IMR-90 (cell line): ENCODE measurements around the gene ZNF316. TPM values are rescaled to one million over a fixed set of nuclear protein-coding genes. Genes with fewer than 3 reads are reported as not detected.

ENCODE experiments used
- ATAC-seq: fragments of 200-7000 bp; cut with Tn5 transposase; 2 replicates; pipeline ENCODE4 v1.9.1; 2020; ENCODE audit warnings: low read depth, mild to moderate bottlenecking, moderate library complexity
- BruUV-seq: library from RNA; stranded (reverse); fragments of 400-500 nt; replicated peaks from 2 replicates; lab custom pipeline; 2021; lab: Mats Ljungman, UMichigan
- CTCF ChIA-PET: fragments of 300-600 bp; formaldehyde crosslinking; extraction: SDS; loops from one replicate; lab custom pipeline; 2021; ENCODE audit warnings: antibody characterized with exemption; lab: Yijun Ruan, JAX
- POLR2A ChIA-PET: fragments of 300-600 bp; sonication (Branson Sonifier 250); formaldehyde crosslinking; loops from one replicate; lab custom pipeline; 2022; ENCODE audit warnings: antibody characterized with exemption; ENCODE audit not compliant: unreplicated experiment; lab: Charles Lee
- DNase-seq: peaks from one replicate; pipeline ENCODE4 v3.0.0; 2013
- H2AFZ ChIP-seq: replicated peaks from 2 replicates; pipeline ENCODE3; 2013; ENCODE audit warnings: low read length, mild to moderate bottlenecking; ENCODE audit not compliant: poor library complexity
- H2AK5ac ChIP-seq: 2 replicates; pipeline ENCODE4 v1.6.1; 2013; ENCODE audit warnings: low read depth, low read length, inconsistent platforms
- H2AK9ac ChIP-seq: replicated peaks from 2 replicates; pipeline ENCODE3; 2013; ENCODE audit warnings: mild to moderate bottlenecking, low read depth, low read length, moderate library complexity; ENCODE audit not compliant: poor library complexity
- H2BK120ac ChIP-seq: 2 replicates; pipeline ENCODE4 v1.6.1; 2013; ENCODE audit warnings: low read depth, low read length, inconsistent platforms
- H2BK15ac ChIP-seq: 3 replicates; pipeline ENCODE4 v1.6.1; 2013; ENCODE audit warnings: low read depth, low read length, inconsistent platforms
- H2BK20ac ChIP-seq: 2 replicates; pipeline ENCODE4 v1.6.1; 2013; ENCODE audit warnings: low read depth, mild to moderate bottlenecking, inconsistent platforms, low read length, moderate library complexity
- H2BK5ac ChIP-seq: 2 replicates; pipeline ENCODE4 v1.6.1; 2013; ENCODE audit warnings: mild to moderate bottlenecking, low read depth, low read length, inconsistent platforms; ENCODE audit not compliant: poor library complexity, severe bottlenecking
- H3K14ac ChIP-seq: replicated peaks from 2 replicates; pipeline ENCODE4 v1.6.1; 2013; ENCODE audit warnings: low read depth, low read length, inconsistent platforms
- H3K18ac ChIP-seq: 2 replicates; pipeline ENCODE4 v1.6.1; 2013; ENCODE audit warnings: low read depth, low read length, control low read depth
- H3K23ac ChIP-seq: 2 replicates; pipeline ENCODE4 v1.6.1; 2013; ENCODE audit warnings: low read depth, low read length, inconsistent platforms
- H3K27ac ChIP-seq: 2 replicates; pipeline ENCODE4 v1.5.1; 2013; ENCODE audit warnings: mild to moderate bottlenecking, control low read depth, low read length; ENCODE audit not compliant: insufficient read depth
- H3K27me3 ChIP-seq: 2 replicates; pipeline ENCODE4 v1.6.1; 2013; ENCODE audit warnings: low read length; ENCODE audit not compliant: control insufficient read depth, insufficient read depth
- H3K36me3 ChIP-seq: 2 replicates; pipeline ENCODE4 v1.6.1; 2013; ENCODE audit warnings: low read length, mixed read lengths; ENCODE audit not compliant: control insufficient read depth, insufficient read depth
- H3K4ac ChIP-seq: 2 replicates; pipeline ENCODE4 v1.6.1; 2013; ENCODE audit warnings: low read depth, low read length, inconsistent platforms
- H3K4me1 ChIP-seq: 2 replicates; pipeline ENCODE4 v1.6.1; 2013; ENCODE audit warnings: low read length, mixed read lengths; ENCODE audit not compliant: control insufficient read depth, insufficient read depth
- H3K4me2 ChIP-seq: 2 replicates; pipeline ENCODE4 v1.6.1; 2013; ENCODE audit warnings: low read depth, mild to moderate bottlenecking, control low read depth, low read length, moderate library complexity
- H3K4me3 ChIP-seq: 2 replicates; pipeline ENCODE4 v1.5.1; 2013; ENCODE audit warnings: low read depth, mild to moderate bottlenecking, control low read depth, low read length, moderate library complexity; ENCODE audit not compliant: insufficient read depth
- H3K56ac ChIP-seq: 2 replicates; pipeline ENCODE4 v1.6.1; 2013; ENCODE audit warnings: low read length, inconsistent platforms; ENCODE audit not compliant: insufficient read depth; ENCODE audit errors: extremely low read depth
- H3K79me1 ChIP-seq, 2 experiments: 2 replicates each; pipeline ENCODE4 v1.6.1; 2013; ENCODE audit warnings: low read length in 2 of 2, inconsistent platforms in 1 of 2, low read depth in 1 of 2
- H3K9ac ChIP-seq: 2 replicates; pipeline ENCODE4 v1.6.1; 2013; ENCODE audit warnings: low read depth, low read length, control low read depth
- H3K9me1 ChIP-seq: 2 replicates; pipeline ENCODE4 v1.6.1; 2013; ENCODE audit warnings: low read length, inconsistent platforms; ENCODE audit not compliant: insufficient read depth
- H3K9me3 ChIP-seq: 2 replicates; pipeline ENCODE4 v1.6.1; 2013; ENCODE audit warnings: low read length; ENCODE audit not compliant: control insufficient read depth, insufficient read depth
- H4K20me1 ChIP-seq: 2 replicates; pipeline ENCODE4 v1.6.1; 2013; ENCODE audit warnings: low read length, inconsistent platforms; ENCODE audit not compliant: insufficient read depth
- H4K5ac ChIP-seq: 2 replicates; pipeline ENCODE4 v1.6.1; 2013; ENCODE audit warnings: mild to moderate bottlenecking, low read depth, low read length, control low read depth
- H4K8ac ChIP-seq, 2 experiments: 2 replicates each; pipeline ENCODE4 v1.6.1; 2013; ENCODE audit warnings: low read depth in 2 of 2, low read length in 2 of 2, control low read depth in 1 of 2, inconsistent platforms in 1 of 2
- H4K91ac ChIP-seq: 2 replicates; pipeline ENCODE4 v1.6.1; 2013; ENCODE audit warnings: low read depth, low read length, inconsistent platforms; ENCODE audit not compliant: insufficient read depth
- BHLHE40 ChIP-seq: fragments of 150-350 bp; IDR thresholded peaks from 2 replicates; pipeline ENCODE4 v1.6.1; 2016; ENCODE audit warnings: mild to moderate bottlenecking, low read depth, low read length
- CEBPB ChIP-seq: IDR thresholded peaks from 2 replicates; pipeline ENCODE4 v1.6.1; 2012; ENCODE audit warnings: low read depth, low read length, improper control_type of control experiment
- CHD1 ChIP-seq: IDR thresholded peaks from 2 replicates; pipeline ENCODE4 v1.6.1; 2012; ENCODE audit warnings: low read depth, low read length, improper control_type of control experiment
- FOS ChIP-seq: fragments of 150-350 bp; IDR thresholded peaks from 2 replicates; pipeline ENCODE4 v1.6.1; 2016; ENCODE audit warnings: low read depth, low read length
- MAFK ChIP-seq: IDR thresholded peaks from 2 replicates; pipeline ENCODE4 v1.6.1; 2012; ENCODE audit warnings: low read depth, low read length, improper control_type of control experiment
- MAZ ChIP-seq: IDR thresholded peaks from 2 replicates; pipeline ENCODE4 v1.6.1; 2012; ENCODE audit warnings: low read depth, mild to moderate bottlenecking, low read length, improper control_type of control experiment, moderate library complexity, borderline replicate concordance
- MXI1 ChIP-seq: IDR thresholded peaks from 2 replicates; pipeline ENCODE4 v1.6.1; 2012; ENCODE audit warnings: low read depth, mild to moderate bottlenecking, low read length, moderate library complexity, borderline replicate concordance
- NFE2L2 ChIP-seq: fragments of 150-350 bp; IDR thresholded peaks from 2 replicates; pipeline ENCODE4 v1.6.1; 2016; ENCODE audit warnings: low read depth, mild to moderate bottlenecking, low read length
- POLR2A ChIP-seq: IDR thresholded peaks from 2 replicates; pipeline ENCODE4 v1.6.1; 2012; ENCODE audit warnings: mild to moderate bottlenecking, low read depth, low read length
- RAD21 ChIP-seq: IDR thresholded peaks from 2 replicates; pipeline ENCODE4 v1.6.1; 2012; ENCODE audit warnings: low read length, improper control_type of control experiment
- RCOR1 ChIP-seq: IDR thresholded peaks from 2 replicates; pipeline ENCODE4 v1.6.1; 2012; ENCODE audit warnings: mild to moderate bottlenecking, low read length, improper control_type of control experiment; ENCODE audit not compliant: insufficient replicate concordance
- RFX5 ChIP-seq: IDR thresholded peaks from 2 replicates; pipeline ENCODE4 v1.8.0; 2012; ENCODE audit warnings: low read depth, mild to moderate bottlenecking, low read length, moderate library complexity
- SMC3 ChIP-seq: fragments of 150-350 bp; IDR thresholded peaks from 2 replicates; pipeline ENCODE4 v1.6.1; 2016; ENCODE audit warnings: low read depth, mild to moderate bottlenecking, antibody characterized with exemption, low read length, moderate library complexity
- WGBS, 2 experiments: methylation state at CpG; one replicate each; pipeline versions ENCODE4 v1.1.5 to v1.1.7; 2013; ENCODE audit warnings: missing lambda C conversion rate in 2 of 2; ENCODE audit not compliant: insufficient read length in 1 of 2; ENCODE audit errors: extremely low coverage in 2 of 2; 5-methylcytosine and 5-hydroxymethylcytosine counted together
- dilution Hi-C: fragments of 300-500 bp; cut with HindIII; formaldehyde crosslinking; loops from one replicate; pipeline ENCODE4 v1.14.3; 2018; ENCODE audit warnings: low sequenced_read_pairs; ENCODE audit not compliant: unreplicated experiment
- in situ Hi-C: fragments of 300-500 bp; cut with MboI; formaldehyde crosslinking; loops from 3 replicates; pipeline ENCODE4 v1.14.3; 2019; ENCODE audit warnings: low sequenced_read_pairs, inconsistent platforms, mixed read lengths
- intact Hi-C: fragments of 100-400 bp; cut with micrococcal nuclease; formaldehyde crosslinking; loops from 2 replicates; pipeline ENCODE4 v1.10.0; 2022
- polyA plus RNA-seq, 3 experiments: library from polyadenylated mRNA; depleted of rRNA; stranded (reverse); fragments of >200 nt; gene quantifications; 2 replicates each; pipeline ENCODE4 v1.2.3, GENCODE V29; 2012; ENCODE audit warnings: low replicate concordance in 1 of 3
- total RNA-seq: library from RNA; depleted of rRNA; stranded (reverse); fragments of >200 nt; gene quantifications from 2 replicates; pipeline ENCODE4 v1.2.3, GENCODE V29; 2012
- TF ChIP-seq, protein P1 (sequence below): conservative IDR thresholded peaks from 2 replicates; pipeline ENCODE4 v1.5.1; 2012; ENCODE audit warnings: mild to moderate bottlenecking, low read depth, low read length, improper control_type of control experiment
- TF ChIP-seq, protein P2 (sequence below): fragments of 150-350 bp; IDR thresholded peaks from 2 replicates; pipeline ENCODE4 v1.6.1; 2016; ENCODE audit warnings: low read depth, mild to moderate bottlenecking, low read length, moderate library complexity, borderline replicate concordance
- TF ChIP-seq, protein P3 (sequence below): fragments of 150-350 bp; IDR thresholded peaks from 2 replicates; pipeline ENCODE4 v1.6.1; 2017; ENCODE audit warnings: mild to moderate bottlenecking, antibody characterized with exemption, low read length, low read depth

Gene ZNF316
- total and polyA plus RNA-seq, 2 of the 4 experiments (the other 2 are of a cell fraction): 3.2 to 7.2 TPM

DNA sequence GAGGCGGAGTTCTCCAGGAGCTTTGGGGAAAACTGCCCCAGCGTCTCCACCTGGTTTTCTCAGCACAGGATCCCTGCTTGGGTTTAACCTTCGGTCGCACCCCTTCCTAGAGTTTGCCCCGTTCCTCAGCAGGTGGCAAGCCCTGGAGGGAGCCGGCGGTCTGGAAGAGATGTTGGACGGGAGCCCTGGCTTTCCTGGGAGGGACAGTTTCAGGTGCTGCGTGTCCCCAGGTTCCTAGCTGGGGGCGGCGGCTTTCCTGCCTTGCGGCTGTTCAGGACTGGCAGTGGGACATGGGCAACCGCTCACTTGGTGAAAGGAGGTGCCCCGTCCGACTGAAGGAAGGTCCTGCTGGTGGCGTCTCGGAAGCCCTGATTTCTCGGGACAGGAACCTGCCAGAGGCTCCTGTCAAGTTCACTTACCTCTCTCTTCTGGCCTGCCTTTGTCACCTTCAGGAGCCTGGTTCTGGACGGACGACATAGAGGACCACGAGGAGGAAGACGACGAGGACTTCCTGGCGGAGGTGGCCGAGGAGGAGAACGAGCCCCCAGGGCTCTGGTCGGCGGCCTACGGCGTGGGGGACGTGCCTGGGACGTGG is 14.8 kb downstream of the ZNF316 start:
- Histone ChIP-seq H4K91ac (no peak overlapping the region), H2BK5ac (no peak overlapping the region), H3K18ac (no peak overlapping the region), H3K9me1 (no peaks in the 10 kb centered on the region), H3K4ac (no peak overlapping the region), H4K20me1 (peaks cover 4% of the 10 kb centered on the region; the same call in 1 of the 2 replicates), H3K9ac (no peak overlapping the region), H3K36me3 (peaks cover 86% of the 10 kb centered on the region), H3K4me1 (no peaks in the 10 kb centered on the region), H3K56ac (no peak overlapping the region), H2BK120ac (no peak overlapping the region), H2BK20ac (no peak overlapping the region), H3K4me2 (no peak overlapping the region), H3K79me1 (peaks cover 0 to 17% of the 10 kb centered on the region in 2 experiments; a peak in 1 of 4 replicates), H3K23ac (no peak overlapping the region), H3K14ac (no peak overlapping the region), H2AK5ac (no peak overlapping the region), H2BK15ac (no peak overlapping the region), H3K4me3 (no peak overlapping the region), H2AFZ (no peak overlapping the region), H4K5ac (no peak overlapping the region), H3K27me3 (no peaks in the 10 kb centered on the region), H3K9me3 (peaks cover 40% of the 10 kb centered on the region), H3K27ac (no peak overlapping the region), H4K8ac (no peak overlapping the region), H2AK9ac (no peak overlapping the region)
- in situ Hi-C loops (no loop called here), intact Hi-C loops (no loop called here), dilution Hi-C loops (no loop called here)
- ATAC-seq (no peak), DNase-seq (no peak)
- no TSS peak for BruUV-seq
- ChIA-PET POLR2A (no interaction called here), CTCF (no interaction called here)
- WGBS, 2 experiments: 99% methylated on average over 19 of the region's 32 CpGs; no CpG with 5 or more reads in 1 of the 2 experiments
- TF ChIP-seq NFE2L2 (no peak), POLR2A (no peak), RFX5 (no peak), RAD21 (no peak), MAFK (no peak), MXI1 (no peak), BHLHE40 (no peak), SMC3 (no peak), MAZ (no peak), RCOR1 (no peak), CEBPB (no peak), CHD1 (no peak), FOS (no peak)
- TF ChIP-seq, protein P1, sequence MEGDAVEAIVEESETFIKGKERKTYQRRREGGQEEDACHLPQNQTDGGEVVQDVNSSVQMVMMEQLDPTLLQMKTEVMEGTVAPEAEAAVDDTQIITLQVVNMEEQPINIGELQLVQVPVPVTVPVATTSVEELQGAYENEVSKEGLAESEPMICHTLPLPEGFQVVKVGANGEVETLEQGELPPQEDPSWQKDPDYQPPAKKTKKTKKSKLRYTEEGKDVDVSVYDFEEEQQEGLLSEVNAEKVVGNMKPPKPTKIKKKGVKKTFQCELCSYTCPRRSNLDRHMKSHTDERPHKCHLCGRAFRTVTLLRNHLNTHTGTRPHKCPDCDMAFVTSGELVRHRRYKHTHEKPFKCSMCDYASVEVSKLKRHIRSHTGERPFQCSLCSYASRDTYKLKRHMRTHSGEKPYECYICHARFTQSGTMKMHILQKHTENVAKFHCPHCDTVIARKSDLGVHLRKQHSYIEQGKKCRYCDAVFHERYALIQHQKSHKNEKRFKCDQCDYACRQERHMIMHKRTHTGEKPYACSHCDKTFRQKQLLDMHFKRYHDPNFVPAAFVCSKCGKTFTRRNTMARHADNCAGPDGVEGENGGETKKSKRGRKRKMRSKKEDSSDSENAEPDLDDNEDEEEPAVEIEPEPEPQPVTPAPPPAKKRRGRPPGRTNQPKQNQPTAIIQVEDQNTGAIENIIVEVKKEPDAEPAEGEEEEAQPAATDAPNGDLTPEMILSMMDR: no peak
- TF ChIP-seq, protein P2, sequence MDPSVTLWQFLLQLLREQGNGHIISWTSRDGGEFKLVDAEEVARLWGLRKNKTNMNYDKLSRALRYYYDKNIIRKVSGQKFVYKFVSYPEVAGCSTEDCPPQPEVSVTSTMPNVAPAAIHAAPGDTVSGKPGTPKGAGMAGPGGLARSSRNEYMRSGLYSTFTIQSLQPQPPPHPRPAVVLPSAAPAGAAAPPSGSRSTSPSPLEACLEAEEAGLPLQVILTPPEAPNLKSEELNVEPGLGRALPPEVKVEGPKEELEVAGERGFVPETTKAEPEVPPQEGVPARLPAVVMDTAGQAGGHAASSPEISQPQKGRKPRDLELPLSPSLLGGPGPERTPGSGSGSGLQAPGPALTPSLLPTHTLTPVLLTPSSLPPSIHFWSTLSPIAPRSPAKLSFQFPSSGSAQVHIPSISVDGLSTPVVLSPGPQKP: no peak
- TF ChIP-seq, protein P3, sequence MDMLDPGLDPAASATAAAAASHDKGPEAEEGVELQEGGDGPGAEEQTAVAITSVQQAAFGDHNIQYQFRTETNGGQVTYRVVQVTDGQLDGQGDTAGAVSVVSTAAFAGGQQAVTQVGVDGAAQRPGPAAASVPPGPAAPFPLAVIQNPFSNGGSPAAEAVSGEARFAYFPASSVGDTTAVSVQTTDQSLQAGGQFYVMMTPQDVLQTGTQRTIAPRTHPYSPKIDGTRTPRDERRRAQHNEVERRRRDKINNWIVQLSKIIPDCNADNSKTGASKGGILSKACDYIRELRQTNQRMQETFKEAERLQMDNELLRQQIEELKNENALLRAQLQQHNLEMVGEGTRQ: no peak
